Stimulated activated CD4-positive, alpha-beta T cell treated with anti-CD3 and anti-CD28 coated beads, Interleukin-12 subunit alpha, Interleukin-12 subunit beta, amount 100 ng/mL, for 48 hours (primary cell): ENCODE data around the gene DUSP6.

Source experiments
- DNase-seq, 3 donors: peaks; one replicate each; pipeline ENCODE4 v3.0.0-alpha.2; 2020; ENCODE audit warnings: low read depth in 2 of 3, low spot score in 1 of 3

DUSP6 gene

DNA sequence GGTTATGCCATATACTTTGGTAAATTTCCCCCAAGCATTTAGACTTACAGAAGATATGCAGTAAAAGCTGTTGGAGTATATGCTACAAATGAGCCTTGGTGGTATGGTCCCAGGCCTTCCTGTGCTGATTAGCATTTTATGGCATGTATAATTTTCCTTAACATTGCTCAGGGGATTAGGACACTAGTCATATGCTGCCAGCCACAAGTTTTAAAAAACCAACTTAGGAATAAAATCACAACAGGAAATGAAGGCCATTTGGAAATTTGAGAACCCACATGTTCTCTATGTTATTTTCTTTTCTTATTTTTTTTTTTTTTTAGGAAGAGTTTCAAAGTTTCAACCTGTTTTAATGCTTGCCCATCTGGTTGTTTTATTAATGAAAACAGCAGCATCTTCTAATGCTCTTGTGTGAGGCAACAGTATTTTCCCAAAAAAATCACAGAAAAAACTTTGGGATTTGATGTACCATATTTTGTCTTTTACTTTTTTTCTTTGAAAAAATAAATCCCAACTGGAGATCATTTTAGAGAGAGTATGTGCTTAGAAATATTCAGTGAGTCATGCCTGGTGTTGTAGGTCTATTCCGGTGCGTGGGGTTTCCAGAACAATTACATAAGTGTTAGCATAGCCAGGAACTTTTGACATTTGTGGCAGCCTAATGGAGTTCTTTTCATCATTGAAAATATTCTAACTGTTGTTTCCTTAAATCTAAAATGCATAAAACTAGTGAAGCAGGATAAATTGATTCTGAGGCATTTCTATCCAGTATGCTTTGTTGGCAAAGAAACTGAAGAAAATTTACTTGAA lies 21.7 kb upstream of the DUSP6 start:
- DNase-seq, result no peak

DNA sequence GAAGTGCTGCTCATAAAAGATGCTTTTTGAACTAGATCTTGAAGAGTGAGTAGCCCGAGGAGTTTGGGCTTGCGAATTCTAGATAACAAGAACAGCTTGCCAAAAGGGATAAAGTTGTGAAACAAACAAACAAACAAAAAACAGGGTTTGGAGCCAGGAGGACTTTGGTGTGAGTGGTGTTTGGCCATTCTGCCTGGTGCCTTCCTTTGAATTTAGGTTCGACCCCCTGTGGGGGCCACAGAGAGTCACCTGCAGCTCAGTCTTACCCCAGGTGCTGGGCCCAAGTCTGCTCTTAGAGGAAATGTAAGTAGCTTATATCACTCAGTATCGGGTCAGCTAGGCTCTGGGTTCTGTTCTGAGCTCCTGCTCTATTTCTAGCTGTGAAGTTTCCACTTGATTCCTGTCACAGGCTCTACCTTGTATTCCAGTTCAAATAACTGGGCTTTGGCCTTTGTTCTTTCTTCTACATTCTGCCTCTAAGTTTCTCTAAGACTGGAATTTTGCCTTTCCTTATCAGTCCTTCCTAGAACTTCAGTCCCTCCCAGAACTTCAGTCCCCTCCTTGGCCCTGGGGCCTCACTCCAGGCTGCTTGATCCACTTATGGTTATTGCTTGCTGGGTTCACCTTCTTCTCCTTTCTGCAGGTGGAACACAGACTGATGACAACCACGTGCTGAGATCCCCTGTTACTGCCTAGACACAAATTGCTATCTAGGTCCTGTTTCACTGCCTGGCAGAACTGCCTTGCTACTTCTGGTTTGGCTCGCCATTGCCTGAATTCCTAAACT lies 20.5 kb upstream of the DUSP6 start:
- DNase-seq, result no peak

DNA sequence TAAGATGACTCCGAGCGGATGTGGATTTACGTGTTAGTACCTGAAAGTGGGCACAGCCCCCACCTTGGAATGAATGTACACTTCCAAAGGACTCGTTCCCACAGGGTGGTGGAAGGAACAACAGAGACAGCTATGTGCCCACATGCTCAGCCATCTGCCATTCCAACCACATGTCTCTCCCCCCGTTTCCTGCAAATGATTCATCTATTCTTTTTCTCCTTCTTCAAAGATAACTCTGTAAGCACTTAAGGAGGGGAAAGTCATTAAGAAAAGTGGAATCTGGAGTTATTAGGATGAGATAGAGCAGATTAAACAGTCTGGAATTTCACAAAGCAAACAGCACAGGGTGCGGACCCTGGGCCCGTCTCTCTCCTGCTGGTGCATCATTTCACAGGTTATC lies 18.5 kb upstream of the DUSP6 start:
- DNase-seq, result no peak

DNA sequence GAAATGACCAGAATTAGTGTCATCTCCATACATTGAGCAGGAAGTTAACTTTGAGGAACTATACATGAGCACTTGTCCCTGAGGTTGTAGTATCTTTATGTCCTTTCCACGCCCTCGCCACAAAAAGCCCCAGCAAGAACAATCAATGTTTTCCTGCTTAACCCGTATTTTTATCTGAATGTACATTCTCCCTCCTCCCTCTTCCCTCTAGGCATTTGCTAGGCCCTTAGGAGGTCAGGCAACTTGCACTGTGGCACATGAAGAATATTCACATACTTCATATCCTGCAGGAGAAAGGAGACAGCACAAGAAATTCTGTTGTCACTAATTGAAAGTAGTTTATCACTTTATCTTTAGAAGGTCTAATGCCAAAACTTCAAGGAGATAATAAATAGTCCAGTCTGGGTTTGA lies 18.1 kb upstream of the DUSP6 start:
- no peak for DNase-seq

DNA sequence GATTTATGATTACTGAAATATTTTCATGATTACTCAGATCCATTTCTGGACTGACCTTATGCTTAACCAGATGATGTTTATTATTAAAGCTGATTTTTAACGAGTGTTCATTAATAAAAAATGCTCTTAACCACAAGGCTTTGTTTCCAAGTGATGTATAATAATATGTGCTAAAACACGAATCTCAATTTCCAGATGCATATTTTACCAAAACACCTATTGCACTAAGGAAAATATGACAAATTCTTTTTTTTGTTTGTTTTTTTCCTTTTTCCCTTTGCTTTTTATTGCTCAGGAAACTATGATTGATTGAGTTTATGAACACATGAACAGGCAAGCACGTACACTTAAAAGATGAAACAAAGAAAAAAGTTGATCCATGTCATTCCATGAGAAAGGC lies 16.9 kb upstream of the DUSP6 start:
- no peak for DNase-seq

DNA sequence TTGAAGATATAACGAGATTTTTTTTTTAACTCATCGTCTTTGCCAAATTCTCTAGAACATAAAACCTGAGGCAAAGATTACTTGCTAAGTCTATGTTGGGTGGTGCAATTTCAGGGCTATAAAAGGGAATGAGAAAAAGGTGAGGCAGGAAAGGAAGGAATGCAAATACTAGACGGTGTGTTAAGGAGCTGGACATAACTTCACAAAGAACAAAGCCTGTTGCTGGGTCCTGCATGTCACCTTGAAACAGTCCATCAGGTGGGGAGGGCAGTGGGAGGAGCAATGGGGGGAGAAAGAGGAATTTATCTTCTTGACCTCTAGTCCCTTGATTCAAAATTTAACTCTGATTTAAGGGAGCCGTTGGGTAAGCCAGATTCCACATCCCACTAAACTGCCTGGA lies 16.1 kb upstream of the DUSP6 start:
- DNase-seq, result no peak

DNA sequence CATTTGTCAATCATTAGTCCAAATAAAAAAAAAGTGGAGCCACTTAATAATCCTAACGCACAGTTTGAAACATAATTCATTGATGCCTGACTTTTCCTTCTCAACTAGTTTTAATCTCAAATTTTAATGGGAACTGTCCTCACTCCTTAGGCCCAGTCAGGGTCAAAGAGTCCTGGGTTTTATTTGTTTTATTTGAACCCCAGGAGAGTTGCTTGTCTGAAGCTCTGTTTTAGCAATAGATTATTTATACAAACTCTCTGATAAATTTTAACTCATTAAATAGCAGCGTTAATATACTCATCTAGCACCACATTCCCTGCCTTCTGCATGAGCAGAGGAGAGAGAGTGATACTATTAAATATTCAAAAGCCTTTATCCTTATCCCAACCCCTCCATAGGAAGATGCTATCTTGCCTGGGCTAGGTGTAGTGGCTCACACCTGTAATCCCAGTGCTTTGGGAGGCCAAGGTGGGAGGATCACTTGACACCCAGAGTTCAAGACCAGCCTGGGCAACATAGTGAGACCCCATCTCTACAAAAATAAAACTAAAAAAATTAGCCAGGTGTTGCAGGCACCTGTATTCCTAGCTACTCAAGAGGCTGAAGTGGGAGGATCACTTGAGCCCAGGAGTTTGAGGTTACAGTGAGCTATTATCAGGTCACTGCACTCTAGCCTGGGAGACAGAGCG lies 14.5 kb upstream of the DUSP6 start:
- no peak for DNase-seq

DNA sequence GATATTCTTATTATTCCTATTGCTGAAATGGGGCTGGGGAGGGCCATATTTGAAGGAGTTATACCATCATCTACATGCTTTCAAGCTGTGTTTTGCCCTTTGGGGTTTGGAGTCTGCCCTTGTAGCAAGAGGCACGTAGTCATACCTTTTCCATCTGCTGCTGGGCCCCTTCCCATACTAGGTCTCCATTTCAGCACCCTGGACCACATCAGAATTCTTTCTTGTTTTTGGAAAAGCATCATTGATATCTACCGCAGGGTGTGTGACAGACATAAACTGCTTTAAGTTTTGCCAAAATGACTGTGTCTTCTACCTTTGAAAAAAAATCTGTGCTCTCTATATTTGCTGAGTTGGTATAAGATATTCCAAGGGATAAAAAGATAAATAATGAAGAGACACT lies 12.3 kb upstream of the DUSP6 start:
- DNase-seq, result no peak

DNA sequence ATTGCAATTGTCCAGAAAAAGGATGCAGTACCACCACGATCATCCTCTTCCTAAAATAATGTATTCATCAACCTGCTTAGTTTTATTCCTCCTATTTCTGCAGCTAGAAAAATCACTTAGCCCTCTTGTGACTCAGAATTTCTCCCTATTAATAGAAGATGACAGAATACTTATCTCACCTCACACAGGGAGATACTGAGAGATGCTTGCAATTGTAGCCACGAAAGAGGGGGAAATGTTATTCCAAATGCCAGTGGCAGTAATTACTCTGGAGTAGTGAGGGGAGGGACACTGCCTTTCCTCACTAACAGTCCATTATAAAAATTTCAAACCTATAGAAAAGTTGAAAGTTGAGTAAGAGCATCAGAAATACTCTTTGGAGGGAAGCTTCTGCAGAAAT lies 11.8 kb upstream of the DUSP6 start:
- no peak for DNase-seq

DNA sequence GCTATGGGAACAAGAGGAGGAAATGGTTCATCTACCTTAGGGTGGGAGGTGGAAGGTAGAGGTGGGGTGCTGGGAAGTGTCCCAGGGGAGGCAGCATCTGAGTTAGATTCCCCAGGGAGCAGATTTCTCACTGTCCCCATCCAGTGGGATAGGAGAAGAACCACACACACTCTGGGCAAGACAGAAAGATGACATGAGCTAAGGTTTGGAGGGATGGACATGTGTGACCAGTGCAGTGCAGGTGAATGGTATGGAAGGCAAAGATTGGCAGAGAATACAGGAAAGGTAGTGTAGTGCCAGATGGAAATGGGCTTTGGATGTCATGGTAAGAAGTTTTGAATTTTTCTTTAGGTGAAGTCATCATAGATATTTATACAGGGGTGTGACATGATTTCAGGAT lies 11.3 kb upstream of the DUSP6 start:
- no peak for DNase-seq

DNA sequence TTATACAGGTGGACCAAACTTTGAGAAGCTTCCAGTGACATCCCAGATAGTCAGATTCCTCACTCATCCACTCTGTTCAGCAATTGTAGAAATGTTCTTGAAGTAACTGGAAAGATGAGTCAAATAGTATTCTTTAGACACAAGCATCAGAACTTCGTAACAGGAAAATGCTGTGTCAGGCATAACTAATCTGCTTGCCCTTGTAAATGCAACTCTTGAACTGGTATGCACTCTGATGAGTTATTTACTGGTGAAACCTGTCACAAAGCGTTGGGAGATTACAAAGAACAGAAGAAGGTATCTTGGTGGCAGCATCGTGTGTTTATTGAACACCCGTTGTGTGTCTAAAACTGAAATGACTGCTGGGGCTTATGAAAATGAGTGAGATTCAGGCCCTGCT lies 10.8 kb upstream of the DUSP6 start:
- DNase-seq, result no peak

DNA sequence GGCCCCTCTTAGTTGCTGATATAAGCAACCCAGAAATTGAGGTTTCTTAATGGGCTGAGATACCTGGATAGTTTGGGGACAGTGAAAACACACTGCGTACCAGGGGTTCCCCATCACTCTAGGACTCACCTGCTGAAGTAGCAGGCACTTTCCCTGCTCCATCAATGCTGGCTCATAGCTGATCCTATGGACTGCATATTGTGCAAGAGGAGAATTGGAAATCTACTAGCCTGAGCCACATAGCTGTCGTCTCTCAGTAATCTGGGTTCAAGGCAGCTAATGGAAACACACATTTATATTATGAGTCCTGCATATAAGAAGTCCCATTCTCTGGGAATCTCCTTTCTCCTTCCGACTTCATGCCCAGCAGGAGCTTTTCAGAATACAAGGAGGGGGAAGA lies 7.3 kb upstream of the DUSP6 start:
- DNase-seq, result no peak

DNA sequence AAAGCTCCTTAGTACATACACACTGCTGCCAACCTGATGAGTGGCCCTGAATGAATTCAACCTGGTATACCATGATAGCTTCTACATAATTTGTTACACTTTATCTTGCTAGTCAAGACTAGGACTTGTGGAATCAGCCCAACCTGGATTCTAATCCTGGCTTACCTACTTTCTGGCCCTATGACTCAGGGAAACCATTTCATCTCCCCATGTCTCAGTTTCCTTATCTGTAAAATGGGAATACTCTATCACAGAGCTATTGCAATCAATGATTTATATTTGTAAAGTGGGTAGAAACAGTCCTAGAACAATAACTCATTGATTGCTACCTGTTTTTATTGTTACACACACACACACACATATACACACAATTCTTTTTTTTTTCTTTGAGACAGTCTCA lies 6.5 kb upstream of the DUSP6 start:
- no peak for DNase-seq

DNA sequence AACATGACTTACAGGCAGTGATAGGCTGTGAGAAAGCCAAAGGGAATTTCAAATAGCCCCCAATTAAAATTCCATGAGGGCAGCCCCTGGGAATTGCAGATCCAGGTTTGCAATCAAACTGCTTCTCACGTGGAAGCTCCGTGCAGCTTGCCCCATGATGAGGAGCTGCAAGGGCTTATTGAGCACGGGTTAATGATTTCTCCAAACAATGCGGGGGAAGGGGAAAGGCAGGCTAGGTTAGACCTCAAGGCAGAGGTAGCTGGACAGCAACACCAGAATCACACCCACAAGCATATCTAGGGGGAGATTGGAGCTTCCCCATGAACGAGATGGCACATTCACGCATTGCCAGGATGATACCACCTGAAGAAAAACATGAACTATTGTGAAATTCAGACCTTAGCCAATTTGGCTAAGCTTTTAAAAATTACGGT lies 5.0 kb upstream of the DUSP6 start:
- no peak for DNase-seq

DNA sequence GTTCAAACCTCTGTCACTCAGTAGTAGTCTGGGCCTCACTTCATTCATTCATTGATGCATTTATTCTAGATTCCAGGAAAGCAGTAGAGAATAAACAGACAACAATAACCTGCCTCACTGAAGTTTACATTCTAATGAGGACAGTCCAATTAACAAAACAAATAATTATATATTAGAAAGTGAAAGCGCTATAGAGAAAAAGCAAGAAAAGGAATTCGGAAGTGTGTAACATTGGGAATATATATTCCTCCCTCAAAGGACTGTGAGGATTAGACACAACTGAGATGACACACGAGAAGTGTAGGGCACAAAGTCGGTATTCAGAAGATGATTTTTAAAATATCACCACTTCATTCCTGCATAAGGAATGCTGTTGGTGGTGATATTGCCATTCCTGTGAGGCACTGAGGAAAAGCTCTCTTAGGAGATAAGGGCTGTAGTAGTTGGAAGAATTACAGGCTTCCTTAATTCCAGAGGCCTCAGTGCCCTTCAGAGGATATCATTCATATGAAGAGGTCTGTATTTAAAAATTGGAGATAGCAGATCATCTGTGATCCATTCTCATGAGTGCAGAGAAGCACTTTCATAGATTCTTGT lies 3.9 kb upstream of the DUSP6 start:
- DNase-seq, result no peak

DNA sequence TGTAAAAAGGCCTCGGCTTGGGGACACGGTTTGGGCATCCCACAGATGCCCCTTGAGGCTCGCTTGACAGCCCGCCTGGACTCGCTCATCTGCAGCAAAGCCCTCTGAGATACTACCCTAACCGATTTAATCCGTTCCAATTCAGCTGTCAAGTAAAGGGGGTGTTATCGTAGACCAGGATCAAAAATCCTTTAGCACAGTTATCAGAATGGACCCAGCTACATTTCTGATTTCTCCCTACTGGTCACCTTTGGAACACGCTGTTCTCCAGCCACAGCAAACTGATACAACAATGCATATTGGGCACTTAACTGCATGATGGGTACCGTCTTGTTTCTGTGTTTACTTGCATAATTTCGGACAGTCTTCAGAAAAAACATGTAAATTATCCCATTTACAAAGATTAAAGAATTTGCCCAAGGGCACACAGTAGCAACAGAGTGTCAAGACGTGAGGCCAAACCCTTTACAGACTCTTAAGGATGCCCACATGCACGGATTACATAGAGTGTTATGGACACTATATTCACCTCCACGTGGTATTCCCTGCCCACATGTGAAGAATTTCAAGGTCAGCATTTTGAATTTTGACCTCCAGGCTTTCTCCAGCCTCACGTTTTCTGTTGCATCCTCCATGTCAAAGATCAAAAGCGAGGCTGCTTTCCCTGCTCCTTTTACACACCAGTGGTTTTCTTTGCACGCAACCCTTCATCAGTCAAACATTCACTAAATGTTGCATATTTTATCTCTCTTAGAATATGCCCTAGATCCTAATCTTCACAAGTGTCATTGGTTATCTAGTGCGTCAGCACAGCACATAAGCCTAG lies 3.2 kb upstream of the DUSP6 start:
- no peak for DNase-seq

DNA sequence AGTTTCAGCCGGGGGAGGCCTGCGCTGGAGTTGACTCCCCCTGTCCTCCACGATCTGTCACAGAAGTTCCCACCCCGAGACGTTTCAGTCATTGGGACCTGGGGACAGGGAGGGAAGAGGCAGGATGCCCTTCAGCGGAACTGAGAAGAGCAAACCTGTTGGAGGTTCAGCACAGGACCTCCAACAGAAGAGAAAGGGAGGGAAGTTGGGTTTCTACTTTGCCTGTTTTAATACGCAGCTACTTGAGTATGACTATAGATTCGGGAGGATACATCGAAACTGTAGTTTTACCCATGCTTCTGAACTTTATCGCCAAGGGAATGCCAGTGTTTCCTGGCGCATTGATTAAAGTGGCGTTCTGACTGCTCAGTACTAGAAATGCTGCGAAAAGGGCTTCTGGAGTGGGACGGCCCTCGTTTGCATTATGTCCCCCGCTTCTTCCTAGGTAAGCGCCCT lies 2.3 kb upstream of the DUSP6 start:
- no peak for DNase-seq

DNA sequence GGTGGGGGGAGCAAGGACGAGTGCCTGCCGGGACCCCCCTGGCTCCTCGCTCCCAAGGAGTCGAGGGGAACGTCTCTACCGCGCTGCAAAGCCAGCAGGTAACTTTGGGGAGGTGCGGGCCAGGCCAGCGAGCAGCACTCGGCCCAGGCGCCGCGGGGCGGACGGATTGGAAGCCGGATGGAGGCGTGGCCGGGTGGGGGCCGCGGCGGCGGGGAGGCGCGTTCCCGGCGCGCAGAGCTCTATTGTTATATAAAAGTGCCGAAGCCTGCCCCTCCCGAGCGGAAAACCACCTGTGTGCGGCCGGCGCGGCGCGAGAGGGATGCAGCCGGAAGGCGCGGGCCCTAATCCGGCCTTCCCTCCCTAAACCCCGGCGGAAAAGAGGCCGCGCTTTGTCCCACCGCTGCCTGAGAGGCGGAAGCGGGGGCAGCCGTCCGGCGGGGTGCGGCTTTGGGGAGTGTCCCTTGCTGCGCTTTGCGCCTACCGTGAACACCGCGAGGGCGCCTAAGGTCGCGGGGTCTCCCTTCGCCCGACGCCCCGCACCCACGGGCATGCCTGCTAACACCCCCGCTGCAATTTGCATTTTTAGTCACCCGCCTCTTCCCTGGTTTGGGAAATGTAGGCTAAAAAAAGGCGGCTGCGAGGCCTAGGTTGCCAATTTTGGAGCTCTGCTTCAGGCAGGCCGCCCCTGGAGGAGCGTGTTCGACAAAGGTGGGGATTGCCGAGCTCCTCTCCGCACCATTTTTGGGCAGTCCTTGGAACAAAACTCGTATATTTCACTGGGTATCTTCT lies 1.7 kb upstream of the DUSP6 start:
- peak; percentile 61 to 70 (median 68) for DNase-seq

DNA sequence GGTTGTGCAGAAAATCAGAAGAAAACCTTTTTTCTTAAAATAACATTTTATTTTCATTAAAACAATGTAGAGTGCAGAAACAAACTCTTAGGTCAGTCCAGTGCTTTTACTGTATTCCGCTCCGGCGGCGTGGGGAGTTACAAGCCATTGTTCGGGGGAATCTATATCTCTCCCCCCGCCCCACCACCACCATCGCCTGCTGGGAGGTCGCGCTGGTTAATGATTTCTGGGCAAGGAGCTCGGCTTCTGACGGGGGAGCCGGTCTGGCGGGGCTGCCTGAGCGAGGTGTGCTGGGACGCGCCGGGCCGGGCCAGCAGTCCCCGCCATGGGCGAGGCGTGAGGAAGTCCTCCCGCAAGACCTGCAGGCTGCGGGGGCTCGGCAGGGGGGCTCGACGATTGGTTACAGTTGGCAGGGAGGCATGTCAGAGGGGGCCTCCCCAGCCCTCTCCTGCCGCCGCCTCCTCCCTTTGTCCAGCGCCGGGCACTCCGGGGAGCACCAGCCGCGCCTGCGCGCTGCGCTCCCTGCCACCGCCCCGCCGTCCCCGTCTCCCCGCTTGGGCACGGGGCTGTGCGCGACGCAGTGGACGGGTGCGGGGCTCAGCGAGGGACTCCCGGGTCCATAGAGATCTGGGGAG lies 1.0 kb upstream of the DUSP6 start:
- DNase-seq, result peak in 2 of 3 donors; percentile 25 to 42

DNA sequence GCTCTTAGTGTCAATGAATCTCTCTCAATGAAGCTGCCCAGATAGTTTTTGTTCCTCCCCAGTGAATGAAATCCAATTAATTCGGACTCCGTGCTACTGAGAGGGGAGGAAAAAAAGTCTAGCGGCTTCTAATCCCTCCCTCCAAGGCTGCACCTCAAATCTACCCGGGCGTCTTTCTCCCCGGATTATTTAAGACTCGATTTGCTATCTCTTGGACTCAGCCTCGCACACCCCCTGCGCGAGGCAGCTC lies 134 bp downstream of the DUSP6 start:
- no peak for DNase-seq
